ENCODE results near the gene NTHL1.
A peak's percentile ranks its signal among the peaks of the same experiment; 100 is the strongest.

NTHL1 gene

DNA sequence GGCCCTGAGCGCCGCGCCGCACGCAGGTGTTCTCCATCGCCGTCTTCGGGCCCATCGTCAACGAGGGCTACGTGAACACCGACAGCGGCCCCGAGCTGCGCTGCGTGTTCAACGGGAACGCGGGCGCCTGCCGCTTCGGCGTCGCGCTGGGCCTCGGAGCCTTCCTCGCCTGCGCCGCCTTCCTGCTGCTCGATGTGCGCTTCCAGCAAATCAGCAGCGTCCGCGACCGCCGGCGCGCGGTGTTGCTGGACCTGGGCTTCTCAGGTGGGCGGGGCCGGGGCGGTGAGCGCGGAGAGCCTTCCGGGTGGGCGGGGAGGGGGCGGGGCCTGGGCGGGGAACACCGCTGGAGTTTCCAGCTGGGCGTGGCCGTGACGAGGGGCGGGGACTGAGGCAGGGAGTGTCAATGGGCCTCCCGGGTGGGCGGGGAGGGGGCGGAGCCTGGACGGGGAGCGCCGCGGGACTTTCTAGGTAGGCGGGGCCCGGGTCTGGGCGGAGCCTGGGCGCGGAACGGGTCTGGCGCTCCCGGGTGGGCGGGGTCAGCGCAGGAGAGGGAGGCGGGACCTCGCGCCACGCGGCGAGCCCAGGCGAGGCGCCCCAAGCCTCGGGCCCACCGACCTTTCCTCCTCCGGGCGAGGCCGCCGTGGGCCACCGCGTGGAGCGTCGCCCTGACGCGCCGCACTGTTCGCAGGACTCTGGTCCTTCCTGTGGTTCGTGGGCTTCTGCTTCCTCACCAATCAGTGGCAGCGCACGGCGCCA lies 55.5 kb downstream of the NTHL1 start:
- TF ChIP-seq MAX (IDR thresholded peaks at IDR 0.05) (peak; percentile 97), EGR1 (IDR thresholded peaks at IDR 0.05) (no peak), EP300 (IDR thresholded peaks at IDR 0.05; ENCODE audit: borderline replicate concordance) (no peak), NFIC (IDR thresholded peaks at IDR 0.05) (no peak), TEAD4 (IDR thresholded peaks at IDR 0.05) (no peak)

GRCh38 chr16:1991588-1991947 lies 56.1 kb downstream of the NTHL1 start:
- TF ChIP-seq YY1 (IDR thresholded peaks at IDR 0.05; ENCODE audit: low read depth) (no peak), ZBTB7A (IDR thresholded peaks at IDR 0.05; ENCODE audit: low read depth) (no peak)

DNA sequence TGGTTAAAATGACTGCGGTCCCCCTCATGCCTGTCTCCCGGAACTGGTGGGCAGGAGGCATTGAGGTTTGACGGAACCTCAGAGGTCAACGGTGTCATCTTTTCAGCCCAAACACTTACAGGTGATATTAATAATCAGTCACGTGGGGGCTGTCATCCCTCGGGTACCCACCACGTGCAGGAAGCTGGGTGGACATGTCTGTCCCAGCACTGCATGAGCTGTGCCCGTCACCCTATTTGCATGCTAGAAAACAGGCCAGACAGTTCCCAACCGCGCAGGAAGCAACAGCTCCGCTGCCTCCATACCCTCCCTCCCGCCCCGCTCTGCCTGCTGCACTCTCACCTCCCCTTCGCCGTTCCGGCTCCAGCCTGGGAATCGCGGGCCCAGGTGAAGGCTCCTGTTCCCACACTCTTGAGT lies 56.5 kb downstream of the NTHL1 start:
- no peak for TF ChIP-seq TCF12 (IDR thresholded peaks at IDR 0.05; ENCODE audit: low read depth)
- TF ChIP-seq, protein P1, sequence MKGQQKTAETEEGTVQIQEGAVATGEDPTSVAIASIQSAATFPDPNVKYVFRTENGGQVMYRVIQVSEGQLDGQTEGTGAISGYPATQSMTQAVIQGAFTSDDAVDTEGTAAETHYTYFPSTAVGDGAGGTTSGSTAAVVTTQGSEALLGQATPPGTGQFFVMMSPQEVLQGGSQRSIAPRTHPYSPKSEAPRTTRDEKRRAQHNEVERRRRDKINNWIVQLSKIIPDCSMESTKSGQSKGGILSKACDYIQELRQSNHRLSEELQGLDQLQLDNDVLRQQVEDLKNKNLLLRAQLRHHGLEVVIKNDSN (IDR thresholded peaks at IDR 0.05): no peak
- TF ChIP-seq TAF1 (IDR thresholded peaks at IDR 0.05; ENCODE audit: low read depth): no peak
- TF ChIP-seq RAD21 (IDR thresholded peaks at IDR 0.05; ENCODE audit: low read depth): no peak
- no peak for TF ChIP-seq YY1 (IDR thresholded peaks at IDR 0.05; ENCODE audit: low read depth)
- no peak for TF ChIP-seq EGR1 (IDR thresholded peaks at IDR 0.05)
- no peak for TF ChIP-seq CEBPB (IDR thresholded peaks at IDR 0.05)
- no peak for TF ChIP-seq FOXM1 (IDR thresholded peaks at IDR 0.05; ENCODE audit: borderline replicate concordance, low read depth)
- no peak for TF ChIP-seq NFIC (IDR thresholded peaks at IDR 0.05)
- no peak for TF ChIP-seq MAX (IDR thresholded peaks at IDR 0.05)
- TF ChIP-seq EP300 (IDR thresholded peaks at IDR 0.05; ENCODE audit: borderline replicate concordance): no peak
- TF ChIP-seq ZBTB7A (IDR thresholded peaks at IDR 0.05; ENCODE audit: low read depth): no peak
- no peak for TF ChIP-seq CREB1 (IDR thresholded peaks at IDR 0.05; ENCODE audit: low read depth)
- TF ChIP-seq, protein P2, sequence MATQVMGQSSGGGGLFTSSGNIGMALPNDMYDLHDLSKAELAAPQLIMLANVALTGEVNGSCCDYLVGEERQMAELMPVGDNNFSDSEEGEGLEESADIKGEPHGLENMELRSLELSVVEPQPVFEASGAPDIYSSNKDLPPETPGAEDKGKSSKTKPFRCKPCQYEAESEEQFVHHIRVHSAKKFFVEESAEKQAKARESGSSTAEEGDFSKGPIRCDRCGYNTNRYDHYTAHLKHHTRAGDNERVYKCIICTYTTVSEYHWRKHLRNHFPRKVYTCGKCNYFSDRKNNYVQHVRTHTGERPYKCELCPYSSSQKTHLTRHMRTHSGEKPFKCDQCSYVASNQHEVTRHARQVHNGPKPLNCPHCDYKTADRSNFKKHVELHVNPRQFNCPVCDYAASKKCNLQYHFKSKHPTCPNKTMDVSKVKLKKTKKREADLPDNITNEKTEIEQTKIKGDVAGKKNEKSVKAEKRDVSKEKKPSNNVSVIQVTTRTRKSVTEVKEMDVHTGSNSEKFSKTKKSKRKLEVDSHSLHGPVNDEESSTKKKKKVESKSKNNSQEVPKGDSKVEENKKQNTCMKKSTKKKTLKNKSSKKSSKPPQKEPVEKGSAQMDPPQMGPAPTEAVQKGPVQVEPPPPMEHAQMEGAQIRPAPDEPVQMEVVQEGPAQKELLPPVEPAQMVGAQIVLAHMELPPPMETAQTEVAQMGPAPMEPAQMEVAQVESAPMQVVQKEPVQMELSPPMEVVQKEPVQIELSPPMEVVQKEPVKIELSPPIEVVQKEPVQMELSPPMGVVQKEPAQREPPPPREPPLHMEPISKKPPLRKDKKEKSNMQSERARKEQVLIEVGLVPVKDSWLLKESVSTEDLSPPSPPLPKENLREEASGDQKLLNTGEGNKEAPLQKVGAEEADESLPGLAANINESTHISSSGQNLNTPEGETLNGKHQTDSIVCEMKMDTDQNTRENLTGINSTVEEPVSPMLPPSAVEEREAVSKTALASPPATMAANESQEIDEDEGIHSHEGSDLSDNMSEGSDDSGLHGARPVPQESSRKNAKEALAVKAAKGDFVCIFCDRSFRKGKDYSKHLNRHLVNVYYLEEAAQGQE (IDR thresholded peaks at IDR 0.05; ENCODE audit: low read depth): no peak
- no peak for TF ChIP-seq TEAD4 (IDR thresholded peaks at IDR 0.05)

DNA sequence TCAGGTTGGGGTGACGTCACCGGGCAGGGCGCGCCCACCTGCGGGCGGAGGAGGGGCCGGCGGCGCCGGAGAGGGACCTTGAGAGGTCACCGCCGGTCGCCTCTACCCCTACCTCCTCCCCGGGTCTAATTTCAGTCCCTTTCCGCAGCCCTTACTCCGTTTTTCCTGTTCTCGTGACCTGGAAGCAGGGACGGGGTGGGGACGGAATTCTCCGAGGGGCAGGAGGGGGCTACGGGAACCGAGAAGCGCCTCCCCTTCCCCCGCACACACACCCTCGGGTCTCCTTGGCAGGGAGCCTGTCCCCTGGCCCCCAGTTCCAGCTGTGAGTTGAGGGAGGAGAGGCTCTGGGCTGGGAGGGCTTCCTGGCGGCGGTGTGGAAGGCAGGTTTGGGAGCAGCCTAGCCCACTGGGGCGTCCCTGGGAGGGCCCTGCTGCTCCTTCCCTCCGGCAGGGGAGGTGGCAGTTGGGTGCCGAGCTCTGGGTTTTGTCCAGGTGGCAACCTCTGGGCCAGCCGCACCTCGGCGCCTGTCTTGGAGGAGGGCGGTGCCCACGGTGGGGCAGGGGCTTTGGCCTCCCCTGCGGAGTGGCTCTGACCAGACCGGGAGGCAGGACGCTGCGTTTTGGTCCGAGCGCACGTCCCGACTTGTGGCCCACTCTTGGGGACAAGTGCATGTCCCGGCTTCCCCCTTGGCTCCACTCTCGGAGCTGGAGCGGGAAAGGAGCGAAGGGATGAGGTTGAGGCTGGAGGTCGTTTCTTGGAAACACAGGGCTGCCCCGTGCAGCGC lies 57.1 kb downstream of the NTHL1 start:
- TF ChIP-seq ZBTB7A (IDR thresholded peaks at IDR 0.05; ENCODE audit: low read depth): peak; percentile 77; the same call in 1 of the 2 replicates
- TF ChIP-seq, protein P2 (IDR thresholded peaks at IDR 0.05; ENCODE audit: low read depth): no peak

- TF ChIP-seq NFIC (IDR thresholded peaks at IDR 0.05): no peak
- TF ChIP-seq, protein P1 (IDR thresholded peaks at IDR 0.05): no peak
- TF ChIP-seq YY1 (IDR thresholded peaks at IDR 0.05; ENCODE audit: low read depth): no peak
- TF ChIP-seq RAD21 (IDR thresholded peaks at IDR 0.05; ENCODE audit: low read depth): no peak
- no peak for TF ChIP-seq CREB1 (IDR thresholded peaks at IDR 0.05; ENCODE audit: low read depth)
- TF ChIP-seq MAX (IDR thresholded peaks at IDR 0.05): no peak
- no peak for TF ChIP-seq CEBPB (IDR thresholded peaks at IDR 0.05)
- no peak for TF ChIP-seq ZBTB7A (IDR thresholded peaks at IDR 0.05; ENCODE audit: low read depth)
- no peak for TF ChIP-seq EGR1 (IDR thresholded peaks at IDR 0.05)
- TF ChIP-seq, protein P2 (IDR thresholded peaks at IDR 0.05; ENCODE audit: low read depth): no peak
Measured at GRCh38 chr16:1990101-1990350, 57.6 kb downstream of the NTHL1 start.

Data from Ishikawa (cell line).